GM06990 (cell line): ENCODE results near the gene NPTX1.

Experiments used
- DNase-seq: peaks from one replicate; pipeline ENCODE4 v3.0.0-alpha.2; 2011; ENCODE audit not compliant: insufficient read length; ENCODE audit errors: extremely low read depth
- H3K27me3 ChIP-seq: replicated peaks from 2 replicates; pipeline ENCODE4 v1.6.0; 2011; ENCODE audit warnings: low read length; ENCODE audit not compliant: control insufficient read depth, insufficient read depth
- H3K36me3 ChIP-seq: 2 replicates; pipeline ENCODE4 v1.5.1; 2011; ENCODE audit warnings: low read length; ENCODE audit not compliant: control insufficient read depth, insufficient read depth
- H3K4me3 ChIP-seq: replicated peaks from 2 replicates; pipeline ENCODE4 v1.5.1; 2011; ENCODE audit warnings: low read depth, mild to moderate bottlenecking, control low read depth, low read length
- TF ChIP-seq, protein P1 (sequence below): IDR thresholded peaks from 2 replicates; pipeline ENCODE4 v1.5.1; 2011; ENCODE audit warnings: low read length, control low read depth, mild to moderate bottlenecking, inconsistent platforms; ENCODE audit not compliant: insufficient read depth, poor library complexity, severe bottlenecking

NPTX1 gene

DNA sequence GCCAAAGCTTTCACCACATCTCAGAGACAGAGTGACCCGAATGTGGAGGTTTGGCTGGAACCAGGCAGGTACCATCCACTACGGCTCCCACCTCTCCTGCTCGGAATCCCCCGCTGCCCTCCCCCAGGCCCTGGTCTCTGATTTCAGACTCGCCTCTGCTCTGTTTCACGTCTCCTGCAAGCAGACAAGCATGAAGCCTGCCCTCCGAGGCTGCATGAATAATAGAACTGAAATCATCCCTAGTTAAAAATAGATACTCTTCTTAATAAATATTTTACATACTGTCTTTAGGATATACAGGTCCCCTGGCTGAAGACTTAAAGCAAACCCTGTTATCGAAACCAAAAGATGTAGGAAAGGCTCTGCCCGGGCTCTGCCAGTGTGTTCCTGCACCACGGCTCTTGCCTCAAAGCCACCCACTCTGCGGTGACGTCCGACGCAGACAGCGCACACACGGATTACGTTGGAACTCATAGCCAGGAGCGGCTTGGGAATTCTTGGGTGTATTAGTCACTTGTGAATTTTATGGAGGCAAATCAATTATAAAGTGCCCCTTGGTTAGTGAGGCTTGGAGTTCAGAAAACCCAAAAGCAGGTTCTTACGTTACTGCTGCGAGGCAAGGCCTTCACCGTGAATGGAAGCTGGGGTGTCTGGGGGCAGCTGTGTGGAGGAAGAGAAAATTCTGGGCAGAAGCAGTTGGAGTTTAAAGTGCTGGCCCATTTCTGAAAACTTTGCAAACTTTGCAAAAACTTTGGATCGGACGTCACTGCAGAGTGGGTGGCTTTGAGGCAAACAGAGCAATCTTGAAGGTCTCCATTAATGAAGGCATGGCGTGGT is 25.6 kb upstream of the NPTX1 start:
- Histone ChIP-seq H3K36me3 (no peaks in the 10 kb centered on the region), H3K27me3 (no peaks in the 10 kb centered on the region; the same call in none of the 2 replicates), H3K4me3 (no peak overlapping the region)
- no peak for DNase-seq
- TF ChIP-seq, protein P1, sequence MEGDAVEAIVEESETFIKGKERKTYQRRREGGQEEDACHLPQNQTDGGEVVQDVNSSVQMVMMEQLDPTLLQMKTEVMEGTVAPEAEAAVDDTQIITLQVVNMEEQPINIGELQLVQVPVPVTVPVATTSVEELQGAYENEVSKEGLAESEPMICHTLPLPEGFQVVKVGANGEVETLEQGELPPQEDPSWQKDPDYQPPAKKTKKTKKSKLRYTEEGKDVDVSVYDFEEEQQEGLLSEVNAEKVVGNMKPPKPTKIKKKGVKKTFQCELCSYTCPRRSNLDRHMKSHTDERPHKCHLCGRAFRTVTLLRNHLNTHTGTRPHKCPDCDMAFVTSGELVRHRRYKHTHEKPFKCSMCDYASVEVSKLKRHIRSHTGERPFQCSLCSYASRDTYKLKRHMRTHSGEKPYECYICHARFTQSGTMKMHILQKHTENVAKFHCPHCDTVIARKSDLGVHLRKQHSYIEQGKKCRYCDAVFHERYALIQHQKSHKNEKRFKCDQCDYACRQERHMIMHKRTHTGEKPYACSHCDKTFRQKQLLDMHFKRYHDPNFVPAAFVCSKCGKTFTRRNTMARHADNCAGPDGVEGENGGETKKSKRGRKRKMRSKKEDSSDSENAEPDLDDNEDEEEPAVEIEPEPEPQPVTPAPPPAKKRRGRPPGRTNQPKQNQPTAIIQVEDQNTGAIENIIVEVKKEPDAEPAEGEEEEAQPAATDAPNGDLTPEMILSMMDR = no peak

DNA sequence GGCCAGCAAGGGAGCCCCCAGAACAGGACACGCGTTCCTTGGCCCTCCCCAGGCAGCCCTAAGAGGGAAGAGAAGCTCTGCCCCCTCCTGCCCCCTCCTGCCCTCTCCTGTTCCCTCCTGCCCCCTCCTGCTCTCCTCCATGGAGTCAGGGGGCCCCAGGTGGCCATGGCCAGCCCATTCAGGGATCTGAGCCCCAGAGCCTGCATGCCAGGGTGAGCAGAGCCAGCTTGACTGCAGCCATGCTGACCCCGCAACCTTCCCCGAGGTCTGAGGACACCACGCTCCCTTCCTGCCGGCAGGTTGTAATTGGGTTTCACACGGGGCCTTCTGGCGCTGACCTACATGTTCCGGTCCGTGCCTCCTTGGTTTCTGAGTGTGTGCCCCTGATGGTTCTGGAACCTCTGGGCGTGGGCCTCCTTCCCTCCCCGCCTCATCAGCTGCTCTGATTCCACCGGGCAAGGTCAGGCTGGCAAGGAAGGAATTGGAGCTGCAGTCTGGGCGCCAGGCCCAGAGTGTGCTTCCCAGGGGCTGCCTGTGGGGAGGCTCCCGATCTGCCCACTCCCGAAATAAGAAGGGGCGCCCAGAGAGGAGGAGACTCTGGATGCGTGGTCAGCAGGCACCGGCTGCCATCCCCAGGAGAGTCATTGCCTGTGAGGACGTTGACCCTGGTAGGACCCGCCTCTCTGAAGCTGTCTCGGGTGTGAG is 23.7 kb upstream of the NPTX1 start:
- DNase-seq = no peak
- H3K4me3 ChIP-seq = no peak overlapping the region
- TF ChIP-seq, protein P1 = no peak
- no peaks in the 10 kb centered on the region for H3K36me3 ChIP-seq
- peaks cover 2% of the 10 kb centered on the region for H3K27me3 ChIP-seq

DNA sequence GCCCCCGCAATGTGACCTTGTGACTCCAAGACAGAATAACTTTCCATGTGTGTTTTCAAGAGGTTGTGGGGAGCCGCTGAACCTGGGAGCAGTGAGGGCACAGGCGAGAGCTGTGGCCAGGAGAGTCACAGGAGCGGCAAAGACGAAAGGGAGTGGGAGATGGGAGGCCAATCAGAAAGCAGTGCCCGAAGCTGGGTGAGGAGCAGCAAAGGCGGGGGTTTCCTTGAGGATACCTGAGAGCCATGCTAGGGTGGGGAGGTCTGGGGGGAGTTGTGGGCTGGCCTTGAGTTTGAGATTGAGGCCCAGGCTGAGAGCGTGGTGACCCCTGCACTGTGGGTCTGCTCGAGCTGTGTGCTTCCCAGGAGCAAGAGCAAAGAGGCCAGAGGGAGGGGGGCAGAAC is 23.2 kb upstream of the NPTX1 start:
- H3K4me3 ChIP-seq = no peak overlapping the region
- TF ChIP-seq, protein P1 = no peak
- H3K36me3 ChIP-seq = no peaks in the 10 kb centered on the region
- H3K27me3 ChIP-seq = peaks cover 2% of the 10 kb centered on the region
- no peak for DNase-seq

DNA sequence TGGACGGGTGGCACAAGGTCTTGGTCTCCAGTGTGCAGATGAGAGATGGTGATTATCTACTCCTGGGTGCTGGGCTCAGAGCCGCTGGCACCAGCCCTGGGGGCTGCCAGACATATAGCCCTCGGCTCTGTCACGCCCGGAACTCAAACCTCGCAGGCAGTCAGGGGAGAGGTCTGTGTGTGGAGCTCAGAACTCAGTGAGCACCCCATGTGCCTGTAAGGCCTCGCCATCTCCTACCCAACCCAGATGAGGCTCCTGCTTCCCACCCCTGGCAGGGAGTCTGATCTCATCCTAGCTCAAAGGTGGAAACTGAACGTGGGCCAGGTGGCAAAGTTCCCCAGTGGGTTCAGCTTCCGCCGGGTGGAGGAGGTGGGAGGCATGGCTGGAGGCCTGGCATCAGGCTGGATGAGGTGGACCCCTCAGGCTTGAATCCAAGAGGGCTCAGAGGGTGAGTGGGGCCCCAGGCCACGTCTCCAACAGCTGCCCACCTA is 22.6 kb upstream of the NPTX1 start:
- Histone ChIP-seq H3K4me3 (no peak overlapping the region), H3K36me3 (no peaks in the 10 kb centered on the region), H3K27me3 (peaks cover 2% of the 10 kb centered on the region; the same call in 1 of the 2 replicates)
- TF ChIP-seq, protein P1 = no peak
- DNase-seq = no peak

DNA sequence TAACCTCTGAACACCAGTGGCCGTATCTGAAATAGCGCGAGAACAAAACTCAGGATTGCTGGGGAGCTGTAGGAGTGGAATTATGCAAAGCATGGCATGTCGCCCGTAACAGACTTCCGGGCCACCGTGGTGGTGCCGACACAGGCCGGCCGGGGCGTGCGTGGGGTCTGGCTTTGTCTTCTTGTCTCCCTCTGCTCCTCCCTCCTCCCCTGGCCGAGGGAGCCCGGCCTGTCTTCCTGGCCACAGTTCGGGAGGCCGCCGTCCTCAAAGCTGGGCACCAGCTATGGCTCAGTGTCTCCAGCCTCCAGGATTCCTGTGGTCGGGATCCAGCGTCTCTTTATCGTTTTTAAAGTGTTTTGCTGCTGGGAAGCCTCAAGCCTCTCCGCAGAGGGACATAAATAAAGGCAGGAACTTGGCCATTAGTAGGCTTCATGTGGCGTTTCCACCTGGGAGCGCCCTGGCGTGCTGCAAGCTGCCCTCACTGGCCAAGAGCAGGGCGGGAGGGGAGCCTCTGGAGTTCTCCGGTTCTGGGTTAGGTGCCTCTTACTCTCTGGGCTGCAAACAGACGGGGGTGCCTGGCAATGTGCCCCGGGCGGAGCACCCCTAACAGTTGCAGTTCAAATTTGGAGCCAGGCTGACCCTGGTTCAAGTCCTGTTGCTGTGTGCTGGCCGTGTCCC is 22.0 kb upstream of the NPTX1 start:
- Histone ChIP-seq H3K36me3 (no peaks in the 10 kb centered on the region), H3K27me3 (peaks cover 2% of the 10 kb centered on the region; the same call in 1 of the 2 replicates), H3K4me3 (no peak overlapping the region)
- TF ChIP-seq, protein P1 = no peak
- DNase-seq = no peak
